HepG2 (cell line): ENCODE measurements around the gene DQX1.

Experiments
- CHD4 ChIP-seq: fragments of 200-600 bp; sonication (generic); IDR thresholded peaks from 2 replicates; pipeline ENCODE4 v1.7.0; 2017; ENCODE audit warnings: mild to moderate bottlenecking, low read length, borderline replicate concordance
- POLR2A ChIP-seq, 2 experiments: IDR thresholded peaks; 2 replicates each; pipeline ENCODE4 v1.6.1; 2011; ENCODE audit warnings: low read depth in 2 of 2, low read length in 2 of 2, mild to moderate bottlenecking in 1 of 2, moderate library complexity in 1 of 2; ENCODE audit not compliant: insufficient read depth in 1 of 2

- no peak for TF ChIP-seq CHD4
- peak in 1 of 2 experiments; percentile 63; a peak in 2 of 4 replicates for TF ChIP-seq POLR2A (IDR thresholded peaks at IDR 0.05; ENCODE audit: insufficient read depth in 1 of 2, low read depth in 2 of 2, low read length in 2 of 2)
Measured at GRCh38 chr2:74501335-74502071, 24.5 kb downstream of the DQX1 start.
